ENCODE results near the gene PEX14. TPM values are rescaled to one million over a fixed set of nuclear protein-coding genes. Genes with fewer than 3 reads are reported as not detected.

The PEX14 gene
- total RNA-seq, 1 experiment from 2014 or later, result 29.3 TPM

- H2AFZ ChIP-seq (ENCODE audit: low read depth, low read length, poor library complexity, severe bottlenecking), result no peak overlapping the region
- H3K9me2 ChIP-seq (ENCODE audit: insufficient read depth), result no peaks in the 10 kb centered on the region
- no peak overlapping the region for H3K4me2 ChIP-seq (ENCODE audit: low read length)
- no peak overlapping the region for H3K9ac ChIP-seq (ENCODE audit: low read length)
- DNase-seq (ENCODE audit: low read depth, low spot score) (no peak), ATAC-seq (no peak)
- TF ChIP-seq EZH2phosphoT487 (IDR thresholded peaks at IDR 0.05; ENCODE audit: borderline replicate concordance) (no peak), SP1 (IDR thresholded peaks at IDR 0.05; ENCODE audit: low read depth) (no peak), CBX3 (IDR thresholded peaks at IDR 0.05; ENCODE audit: low read depth) (no peak), JUND (IDR thresholded peaks at IDR 0.05) (no peak), TCF7L2 (IDR thresholded peaks at IDR 0.05; ENCODE audit: borderline replicate concordance, extremely low read depth, insufficient read depth, insufficient read length) (no peak), RAD21 (IDR thresholded peaks at IDR 0.05; ENCODE audit: low read depth) (no peak), FOSL1 (IDR thresholded peaks at IDR 0.05; ENCODE audit: low read depth) (no peak), REST (IDR thresholded peaks at IDR 0.05; ENCODE audit: low read depth) (no peak), SRF (IDR thresholded peaks at IDR 0.05; ENCODE audit: low read depth) (no peak), MAX (IDR thresholded peaks at IDR 0.05) (no peak), POLR2AphosphoS5 (IDR thresholded peaks at IDR 0.05; ENCODE audit: low read depth, low read length) (no peak), CEBPB (IDR thresholded peaks at IDR 0.05; ENCODE audit: low read depth) (no peak), EZH2 (IDR thresholded peaks at IDR 0.05) (no peak)
- TF ChIP-seq, protein P1, sequence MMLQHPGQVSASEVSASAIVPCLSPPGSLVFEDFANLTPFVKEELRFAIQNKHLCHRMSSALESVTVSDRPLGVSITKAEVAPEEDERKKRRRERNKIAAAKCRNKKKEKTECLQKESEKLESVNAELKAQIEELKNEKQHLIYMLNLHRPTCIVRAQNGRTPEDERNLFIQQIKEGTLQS (IDR thresholded peaks at IDR 0.05), result no peak
- H3K36me3 ChIP-seq (ENCODE audit: control insufficient read depth in 1 of 2, insufficient read depth in 2 of 2, low read length in 2 of 2), result no peaks in the 10 kb centered on the region
- POLR2A ChIA-PET, result no interaction called here
- H3K27ac ChIP-seq (ENCODE audit: low read depth, low read length), result no peak overlapping the region
- no peaks in the 10 kb centered on the region for H3K4me1 ChIP-seq (ENCODE audit: control insufficient read depth in 1 of 2, insufficient read depth in 2 of 2, low read length in 2 of 2)
- no peaks in the 10 kb centered on the region for H3K9me3 ChIP-seq (ENCODE audit: control insufficient read depth in 1 of 2, insufficient read depth in 1 of 2, low read depth in 1 of 2, low read length in 2 of 2)
- no peaks in the 10 kb centered on the region for H3K27me3 ChIP-seq (ENCODE audit: insufficient read depth, low read length)
- BruUV-seq (replicated peaks), result no TSS peak
- CTCF ChIA-PET, result no interaction called here
- H3K79me2 ChIP-seq (ENCODE audit: insufficient read depth, low read length), result no peaks in the 10 kb centered on the region
- intact Hi-C loops (cut with micrococcal nuclease), result no loop called here
- H3K4me3 ChIP-seq (replicated peaks in 1 of 2; ENCODE audit: low read depth in 1 of 2, low read length in 2 of 2), result no peak overlapping the region
- RAD21 ChIA-PET (ENCODE audit: low non-redundant PET in 1 of 2, low total read pairs in 2 of 2, uncharacterized antibody in 2 of 2, unreplicated experiment in 2 of 2), result no interaction called here
- no peaks in the 10 kb centered on the region for H4K20me1 ChIP-seq (ENCODE audit: insufficient read depth)
Observed at GRCh38 chr1:10661453-10661852, 186.7 kb downstream of the PEX14 start.
